ENCODE data around the gene PPFIBP1. TPM values are rescaled to one million over a fixed set of nuclear protein-coding genes. Genes with fewer than 3 reads are reported as not detected.

PPFIBP1 gene
- total and polyA plus RNA-seq, 9 of the 15 experiments (the other 6 are each of a cell fraction or from before 2014, with no cell fraction given), result 0.46 to 3.5 (median 1.8) TPM

DNA sequence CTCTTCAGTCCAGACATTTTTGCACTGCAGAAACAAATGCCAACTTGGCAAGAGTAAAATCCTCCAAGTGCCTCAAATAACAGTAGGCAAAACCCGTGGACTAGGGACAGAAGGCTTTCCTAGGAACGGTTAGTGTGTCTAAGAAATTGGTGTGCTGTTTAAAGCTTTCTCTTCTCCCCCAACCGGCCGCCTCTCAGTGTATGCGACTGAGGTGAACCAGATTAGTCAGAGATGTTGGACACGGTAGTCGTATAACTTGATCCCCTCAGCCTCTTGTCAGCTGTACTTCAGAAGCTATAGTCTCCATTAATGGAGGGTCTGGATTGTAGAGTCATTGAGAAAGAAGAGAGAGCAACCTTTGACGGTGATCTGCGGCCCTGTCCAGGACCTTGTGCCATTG lies 21.7 kb downstream of the PPFIBP1 start:
- peaks cover 0 to 13% of the 10 kb centered on the region in 2 experiments; a peak in 4 of 5 replicates for H3K4me1 ChIP-seq (replicated peaks in 1 of 2; ENCODE audit: control insufficient read depth in 2 of 2, insufficient read depth in 2 of 2, low read length in 2 of 2)
- H3K27ac ChIP-seq (ENCODE audit: extremely low read depth, low read depth, low read length), result no peak overlapping the region
- intact Hi-C loops (cut with micrococcal nuclease) (no loop called here), in situ Hi-C loops (cut with MboI) (no loop called here)
- H3K79me2 ChIP-seq (ENCODE audit: control insufficient read depth, insufficient read depth, low read length), result no peaks in the 10 kb centered on the region
- no peak for FAIRE-seq
- H3K9me3 ChIP-seq (replicated peaks; ENCODE audit: control insufficient read depth, insufficient read depth, low read depth, low read length), result no peaks in the 10 kb centered on the region
- no peak overlapping the region for H3K4me3 ChIP-seq
- H3K4me2 ChIP-seq (ENCODE audit: insufficient read depth, low read length), result no peak overlapping the region
- H4K20me1 ChIP-seq (replicated peaks; ENCODE audit: control insufficient read depth, insufficient read depth, low read length), result no peaks in the 10 kb centered on the region
- BruUV-seq (replicated peaks), result no TSS peak
- no peaks in the 10 kb centered on the region for H3K36me3 ChIP-seq (ENCODE audit: control insufficient read depth, insufficient read depth, low read length)
- no peak for ATAC-seq
- ChIA-PET CTCF (ENCODE audit: low intra/inter-chr PET ratio) (no interaction called here), POLR2A (interaction anchor here (1.2 kb wide), 1 partner anchor 27 kb away, joined by 3 read pairs; no protein-coding TSS in a partner anchor)
- no peak overlapping the region for H3K9ac ChIP-seq (ENCODE audit: insufficient read depth in 1 of 2, low read depth in 2 of 2, low read length in 2 of 2)
- no peak for DNase-seq (ENCODE audit: extremely low read depth in 1 of 4, low spot score in 3 of 4)
- H3K27me3 ChIP-seq (ENCODE audit: control insufficient read depth in 2 of 2, insufficient read depth in 2 of 2, low read length in 2 of 2), result peaks cover 6 to 19% of the 10 kb centered on the region in 2 experiments; a peak in 4 of 5 replicates
- WGBS (ENCODE audit: insufficient coverage, low coverage, missing lambda C conversion rate), result 0% methylated on average over 9 of the region's 9 CpGs
- H3K9me1 ChIP-seq (ENCODE audit: control insufficient read depth, insufficient read depth, low read length), result no peaks in the 10 kb centered on the region
- H2AFZ ChIP-seq (ENCODE audit: low read depth, low read length), result no peak overlapping the region
- TF ChIP-seq MYC (IDR thresholded peaks at IDR 0.05; ENCODE audit: low read depth, low read length) (no peak), MYC (CRISPR knock-in tag; IDR thresholded peaks at IDR 0.05; ENCODE audit: borderline replicate concordance, low read depth) (no peak), STAG1 (CRISPR knock-in tag; IDR thresholded peaks at IDR 0.05; ENCODE audit: borderline replicate concordance) (no peak), SIN3A (IDR thresholded peaks at IDR 0.05; ENCODE audit: borderline replicate concordance in 2 of 2, control insufficient read depth in 1 of 2, low read depth in 2 of 2, low read length in 2 of 2) (no peak), SREBF1 (IDR thresholded peaks at IDR 0.05; ENCODE audit: borderline replicate concordance, low read depth, low read length) (no peak), NFATC3 (IDR thresholded peaks at IDR 0.05) (no peak), CTBP1 (IDR thresholded peaks at IDR 0.05; ENCODE audit: borderline replicate concordance) (no peak), GABPA (tag; conservative IDR thresholded peaks at IDR 0.05; ENCODE audit: low read depth) (no peak), CBX1 (IDR thresholded peaks at IDR 0.05; ENCODE audit: low read depth) (no peak), SREBF2 (CRISPR knock-in tag; IDR thresholded peaks at IDR 0.05) (no peak), HNRNPH1 (optimal IDR thresholded peaks at IDR 0.05; ENCODE audit: low read depth, low read length) (no peak)
- TF ChIP-seq, protein P1, sequence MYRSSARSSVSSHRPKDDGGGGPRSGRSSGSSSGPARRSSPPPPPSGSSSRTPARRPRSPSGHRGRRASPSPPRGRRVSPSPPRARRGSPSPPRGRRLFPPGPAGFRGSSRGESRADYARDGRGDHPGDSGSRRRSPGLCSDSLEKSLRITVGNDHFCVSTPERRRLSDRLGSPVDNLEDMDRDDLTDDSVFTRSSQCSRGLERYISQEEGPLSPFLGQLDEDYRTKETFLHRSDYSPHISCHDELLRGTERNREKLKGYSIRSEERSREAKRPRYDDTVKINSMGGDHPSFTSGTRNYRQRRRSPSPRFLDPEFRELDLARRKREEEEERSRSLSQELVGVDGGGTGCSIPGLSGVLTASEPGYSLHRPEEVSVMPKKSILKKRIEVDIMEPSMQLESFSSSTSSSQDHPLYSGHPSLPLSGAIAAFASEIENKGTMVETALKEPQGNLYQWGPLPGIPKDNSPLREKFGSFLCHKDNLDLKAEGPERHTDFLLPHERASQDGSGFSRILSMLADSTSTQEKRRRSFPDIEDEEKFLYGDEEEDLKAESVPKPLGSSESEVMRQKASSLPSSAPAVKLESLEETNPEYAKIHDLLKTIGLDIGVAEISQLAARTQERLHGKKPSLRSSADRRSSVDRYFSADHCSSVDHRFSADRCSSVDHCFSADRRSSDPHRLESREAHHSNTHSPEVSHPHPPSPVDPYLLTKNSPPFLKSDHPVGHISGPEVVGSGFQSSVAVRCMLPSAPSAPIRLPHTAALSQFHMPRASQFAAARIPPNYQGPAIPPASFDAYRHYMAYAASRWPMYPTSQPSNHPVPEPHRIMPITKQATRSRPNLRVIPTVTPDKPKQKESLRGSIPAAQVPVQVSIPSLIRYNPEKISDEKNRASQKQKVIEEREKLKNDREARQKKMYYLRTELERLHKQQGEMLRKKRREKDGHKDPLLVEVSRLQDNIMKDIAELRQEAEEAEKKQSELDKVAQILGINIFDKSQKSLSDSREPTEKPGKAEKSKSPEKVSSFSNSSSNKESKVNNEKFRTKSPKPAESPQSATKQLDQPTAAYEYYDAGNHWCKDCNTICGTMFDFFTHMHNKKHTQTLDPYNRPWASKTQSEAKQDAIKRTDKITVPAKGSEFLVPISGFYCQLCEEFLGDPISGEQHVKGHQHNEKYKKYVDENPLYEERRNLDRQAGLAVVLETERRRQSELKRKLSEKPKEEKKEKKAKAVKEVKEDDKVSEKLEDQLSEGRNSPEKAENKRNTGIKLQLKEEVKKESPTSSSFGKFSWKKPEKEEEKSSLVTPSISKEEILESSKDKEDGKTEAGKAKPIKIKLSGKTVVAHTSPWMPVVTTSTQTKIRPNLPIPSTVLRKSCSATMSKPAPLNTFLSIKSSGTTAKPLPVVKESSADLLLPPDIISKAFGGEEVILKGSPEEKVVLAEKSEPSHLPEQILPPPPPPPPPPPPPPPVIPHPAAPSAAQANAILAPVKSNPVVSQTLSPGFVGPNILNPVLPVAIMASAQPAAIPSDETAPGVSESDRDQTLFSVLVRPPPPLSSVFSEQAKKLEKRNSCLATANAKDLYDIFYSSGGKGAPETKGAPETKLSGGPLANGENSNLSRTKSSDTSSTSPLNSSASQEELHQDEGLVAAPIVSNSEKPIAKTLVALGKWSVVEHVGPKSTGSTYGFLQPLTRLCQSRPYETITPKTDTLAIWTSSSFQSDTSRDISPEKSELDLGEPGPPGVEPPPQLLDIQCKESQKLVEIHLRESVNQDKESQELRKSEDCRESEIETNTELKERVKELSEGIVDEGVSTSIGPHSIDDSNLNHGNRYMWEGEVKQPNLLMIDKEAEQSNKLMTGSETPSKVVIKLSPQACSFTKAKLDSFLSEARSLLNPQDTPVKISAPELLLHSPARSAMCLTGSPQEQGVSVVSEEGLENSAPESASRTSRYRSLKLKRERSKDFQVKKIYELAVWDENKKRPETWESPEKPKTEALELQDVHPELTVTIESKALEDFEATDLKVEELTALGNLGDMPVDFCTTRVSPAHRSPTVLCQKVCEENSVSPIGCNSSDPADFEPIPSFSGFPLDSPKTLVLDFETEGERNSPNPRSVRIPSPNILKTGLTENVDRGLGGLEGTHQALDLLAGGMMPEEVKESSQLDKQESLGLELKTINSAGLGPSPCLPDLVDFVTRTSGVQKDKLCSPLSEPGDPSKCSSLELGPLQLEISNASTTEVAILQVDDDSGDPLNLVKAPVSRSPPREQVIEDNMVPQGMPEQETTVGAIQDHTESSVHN (IDR thresholded peaks at IDR 0.05; ENCODE audit: borderline replicate concordance in 1 of 2, low read depth in 1 of 2), result no peak
- TF ChIP-seq, protein P2, sequence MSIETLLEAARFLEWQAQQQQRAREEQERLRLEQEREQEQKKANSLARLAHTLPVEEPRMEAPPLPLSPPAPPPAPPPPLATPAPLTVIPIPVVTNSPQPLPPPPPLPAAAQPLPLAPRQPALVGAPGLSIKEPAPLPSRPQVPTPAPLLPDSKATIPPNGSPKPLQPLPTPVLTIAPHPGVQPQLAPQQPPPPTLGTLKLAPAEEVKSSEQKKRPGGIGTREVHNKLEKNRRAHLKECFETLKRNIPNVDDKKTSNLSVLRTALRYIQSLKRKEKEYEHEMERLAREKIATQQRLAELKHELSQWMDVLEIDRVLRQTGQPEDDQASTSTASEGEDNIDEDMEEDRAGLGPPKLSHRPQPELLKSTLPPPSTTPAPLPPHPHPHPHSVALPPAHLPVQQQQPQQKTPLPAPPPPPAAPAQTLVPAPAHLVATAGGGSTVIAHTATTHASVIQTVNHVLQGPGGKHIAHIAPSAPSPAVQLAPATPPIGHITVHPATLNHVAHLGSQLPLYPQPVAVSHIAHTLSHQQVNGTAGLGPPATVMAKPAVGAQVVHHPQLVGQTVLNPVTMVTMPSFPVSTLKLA (conservative IDR thresholded peaks at IDR 0.05), result no peak

All from K562 (cell line).